Measurements from ENCODE around the gene SYPL2.
A peak's percentile ranks its signal among the peaks of the same experiment; 100 is the strongest.
"Not testable (repeated sequence)": the region's sequence is repeated elsewhere in the genome, so short reads cannot be mapped to it uniquely, and the experiment has no call there.

Gene SYPL2

DNA sequence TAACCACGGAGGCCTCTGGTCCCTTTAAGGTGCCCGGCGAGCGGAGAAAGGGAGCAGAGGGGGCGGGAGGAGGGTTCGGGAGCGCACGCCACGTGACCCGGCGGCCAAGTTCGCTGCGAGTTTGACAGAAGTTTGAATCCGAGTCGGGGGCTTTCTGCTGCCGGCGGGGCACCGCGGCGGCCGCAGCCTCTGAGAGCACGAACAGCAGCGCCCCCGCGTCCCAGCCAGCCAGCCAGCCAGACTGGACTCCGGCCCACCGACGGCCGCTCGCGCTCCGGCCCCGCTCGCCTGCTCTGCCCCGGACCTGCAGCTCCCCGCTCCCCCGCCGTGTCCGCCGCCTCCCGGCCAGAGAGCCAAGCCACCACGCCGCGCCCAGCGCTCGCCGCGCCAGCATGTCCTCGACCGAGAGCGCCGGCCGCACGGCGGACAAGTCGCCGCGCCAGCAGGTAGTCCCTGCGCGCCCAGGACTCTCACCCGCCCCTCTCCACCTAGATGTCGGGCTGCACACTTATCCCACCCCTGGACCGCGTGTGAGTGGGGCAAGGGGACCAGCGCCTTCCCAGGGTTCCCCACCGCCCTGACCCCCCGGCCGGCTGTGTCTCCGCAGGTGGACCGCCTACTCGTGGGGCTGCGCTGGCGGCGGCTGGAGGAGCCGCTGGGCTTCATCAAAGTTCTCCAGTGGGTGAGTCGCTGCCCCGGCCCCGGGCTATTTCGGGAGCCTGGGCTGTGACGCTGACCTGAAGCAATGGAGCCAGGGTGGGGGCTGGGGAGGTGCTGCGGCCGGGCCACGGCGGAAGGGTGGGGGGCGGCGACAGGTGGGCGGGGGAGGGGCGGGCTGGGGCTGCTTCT, at the start of gene SYPL2:
Gene SYPL2 (plus strand): TSS at position 95 of the 849 bp plus-strand sequence. CDS start 298 bp downstream, at position 393.
- DNase-seq: no peak

DNA sequence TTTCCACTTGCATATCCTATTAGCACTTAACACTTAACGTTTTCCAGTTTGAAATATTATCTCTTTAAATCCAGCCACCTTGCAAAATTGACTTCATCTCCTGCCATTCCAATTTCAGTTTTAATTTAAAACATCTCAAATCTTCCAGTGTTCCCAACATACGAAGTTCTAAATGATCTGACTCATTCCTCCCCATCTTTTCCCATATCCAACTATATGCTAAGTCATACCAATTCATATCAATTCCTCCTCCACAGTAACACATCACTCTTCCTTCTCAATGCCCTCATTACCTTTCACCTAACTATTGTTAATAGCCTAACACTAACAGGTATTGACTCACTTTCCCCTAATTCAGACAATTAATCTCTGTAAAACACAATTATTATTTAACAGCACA, 42.8 kb upstream of the SYPL2 start:
- DNase-seq: no peak

DNA sequence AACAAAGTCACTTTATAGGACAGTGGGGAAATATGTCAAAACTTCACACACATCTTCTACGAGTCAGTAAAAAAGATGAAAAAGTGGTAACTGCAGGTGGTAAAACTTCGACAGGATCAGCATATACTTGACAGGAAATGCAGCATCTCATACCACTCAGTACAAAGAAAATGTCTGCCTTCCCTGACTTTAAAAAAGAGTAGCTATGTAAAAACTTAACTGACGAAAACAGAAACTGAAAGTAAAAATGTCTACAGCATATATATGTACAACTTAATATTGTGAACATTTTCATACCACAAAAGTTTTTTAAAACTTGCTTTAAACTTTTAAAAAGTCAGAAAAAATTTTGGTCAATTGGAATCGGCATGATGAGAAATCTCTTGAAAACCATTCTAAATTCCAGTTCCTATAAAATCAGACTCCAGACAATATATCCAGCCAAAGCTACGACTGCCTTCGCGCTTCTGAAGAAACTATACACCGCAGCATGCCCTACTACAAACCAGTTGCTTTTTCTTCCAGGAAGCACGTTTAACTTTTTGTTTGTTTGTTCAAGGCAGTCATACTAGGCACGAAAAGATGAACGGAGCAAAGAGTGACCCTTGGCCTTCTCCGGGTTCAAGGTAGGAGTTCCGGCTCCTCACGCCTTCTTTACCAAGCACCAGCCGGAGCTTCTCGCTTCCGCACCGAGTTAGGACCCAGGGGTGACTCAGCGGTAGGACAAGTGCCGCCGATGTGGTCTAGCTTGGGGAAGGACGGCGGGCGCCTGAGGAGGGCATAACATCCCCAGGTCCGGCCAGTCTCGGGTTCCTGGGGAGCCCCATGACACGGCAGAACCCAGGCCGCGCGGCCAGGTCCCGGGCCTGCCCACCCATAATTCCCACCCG, 40.7 kb upstream of the SYPL2 start:
- peak; percentile 33 to 86 for DNase-seq

DNA sequence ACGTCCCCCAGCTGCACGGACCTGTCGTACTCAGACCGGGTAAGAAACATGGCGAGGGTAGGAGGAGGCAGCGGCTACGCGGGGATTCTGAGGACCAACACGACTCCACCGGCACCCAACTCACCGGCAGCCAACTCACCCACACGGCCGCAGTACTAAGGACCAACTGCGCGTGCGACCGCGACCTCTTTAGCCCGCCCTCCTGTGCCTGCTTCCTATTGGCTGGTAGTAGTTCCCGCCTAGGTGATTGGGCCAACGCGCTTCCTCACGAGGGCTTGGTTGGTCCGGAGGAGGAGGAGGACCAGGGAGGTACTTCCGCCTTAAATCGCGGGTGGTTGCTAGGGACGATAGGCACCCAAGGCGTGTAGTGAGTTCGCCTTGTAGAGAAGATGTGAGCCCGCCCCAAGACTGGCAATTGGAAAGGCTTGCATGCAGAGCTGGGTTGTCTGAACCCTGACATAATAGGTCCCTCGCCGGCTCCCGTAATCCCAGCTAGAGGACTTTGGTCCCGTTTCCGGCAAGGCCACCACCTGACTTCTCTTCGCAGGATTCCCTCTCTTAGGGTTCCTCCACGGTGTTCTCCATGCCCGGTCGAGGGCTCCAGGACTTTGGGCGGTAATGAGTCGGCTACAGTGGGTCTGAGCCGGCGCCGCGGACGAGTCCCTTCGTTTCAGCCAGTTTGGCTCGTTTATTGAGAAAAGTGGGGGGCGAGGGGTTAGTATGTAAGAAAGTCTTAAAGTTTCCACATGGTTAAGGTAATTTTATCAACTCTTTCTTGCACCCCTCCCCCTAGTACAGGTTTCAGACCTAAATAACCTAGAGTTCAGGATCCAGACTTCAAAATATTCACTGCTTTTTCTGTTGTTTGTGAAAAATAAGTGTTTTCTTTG, 39.8 kb upstream of the SYPL2 start, which contains the start of gene PSMA5:
Gene PSMA5 (minus strand): TSS at position 168 of the 890 bp plus-strand sequence. CDS start 118 bp downstream, at position 50.
- DNase-seq: peak; percentile 86 to 97

DNA sequence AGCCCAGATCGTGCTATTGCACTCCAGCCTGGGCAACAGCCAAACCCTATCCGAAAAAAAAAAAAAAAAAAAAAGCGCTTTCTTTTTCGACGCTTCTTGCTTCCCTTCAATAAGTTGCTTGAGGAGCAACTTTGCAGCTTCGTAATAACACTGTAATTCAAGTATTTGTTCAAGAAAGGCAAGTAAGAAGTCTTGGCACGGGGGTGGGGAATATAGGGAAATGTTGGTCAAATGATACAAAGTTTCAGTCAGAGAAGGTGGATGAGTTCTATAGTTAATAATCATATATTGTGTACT, 39.2 kb upstream of the SYPL2 start:
- DNase-seq: peak in 1 of 2 donors; percentile 5

DNA sequence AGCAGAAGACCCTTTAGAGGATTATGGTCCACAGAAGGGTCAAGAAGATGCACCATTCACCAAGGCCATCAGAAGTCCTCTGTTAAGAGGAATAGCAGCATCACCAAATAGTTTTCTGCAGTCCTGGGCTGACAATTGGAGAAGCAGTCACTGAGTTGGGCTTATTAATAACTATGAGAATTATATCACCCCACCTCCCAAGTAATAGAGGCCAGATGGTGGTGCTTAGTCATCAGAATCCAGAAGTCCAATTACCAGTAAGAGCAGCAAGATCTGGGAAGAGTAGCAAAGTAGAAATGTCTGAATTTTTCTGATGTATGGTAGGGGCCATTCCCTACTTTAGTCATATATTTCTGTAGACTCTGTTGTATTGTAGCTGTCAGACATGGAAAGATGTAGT, 34.0 kb upstream of the SYPL2 start:
- no peak for DNase-seq

DNA sequence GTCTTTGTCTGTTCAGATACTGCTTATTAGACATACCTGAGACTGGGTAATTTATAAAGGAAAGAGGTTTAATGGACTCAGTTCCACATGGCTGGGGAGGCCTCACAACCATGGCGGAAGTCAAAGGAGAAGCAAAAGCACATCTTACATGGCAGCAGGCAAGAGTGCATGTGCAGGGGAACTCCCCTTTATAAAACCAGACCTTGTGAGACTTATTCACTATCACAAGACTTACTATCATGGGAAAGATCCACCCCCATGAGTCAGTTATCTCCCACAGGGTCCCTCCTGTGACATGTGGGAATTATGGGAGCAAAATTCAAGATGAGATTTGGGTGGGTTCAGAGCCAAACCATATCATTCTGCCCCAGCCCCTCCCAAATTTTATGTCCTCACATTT, 33.0 kb upstream of the SYPL2 start:
- no peak for DNase-seq

DNA sequence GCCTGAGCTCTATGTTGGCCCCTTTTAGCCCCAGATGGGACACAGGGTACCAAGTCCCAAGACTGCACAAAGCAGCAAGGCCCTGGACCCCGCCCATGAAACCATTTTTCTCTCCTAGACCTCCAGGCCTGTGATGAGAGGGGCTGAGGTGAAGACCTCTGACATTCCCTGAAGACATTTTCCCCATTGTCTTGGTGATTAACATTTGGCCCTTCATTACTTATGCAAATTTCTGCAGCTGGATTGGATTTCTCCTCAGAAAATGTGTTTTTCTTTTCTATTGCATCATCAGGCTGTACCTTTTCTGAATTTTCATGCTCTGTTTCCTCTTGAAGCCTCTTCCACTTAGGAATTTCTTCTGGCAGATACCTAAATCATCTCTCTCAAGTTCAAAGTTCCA, 31.9 kb upstream of the SYPL2 start:
- DNase-seq: no peak

DNA sequence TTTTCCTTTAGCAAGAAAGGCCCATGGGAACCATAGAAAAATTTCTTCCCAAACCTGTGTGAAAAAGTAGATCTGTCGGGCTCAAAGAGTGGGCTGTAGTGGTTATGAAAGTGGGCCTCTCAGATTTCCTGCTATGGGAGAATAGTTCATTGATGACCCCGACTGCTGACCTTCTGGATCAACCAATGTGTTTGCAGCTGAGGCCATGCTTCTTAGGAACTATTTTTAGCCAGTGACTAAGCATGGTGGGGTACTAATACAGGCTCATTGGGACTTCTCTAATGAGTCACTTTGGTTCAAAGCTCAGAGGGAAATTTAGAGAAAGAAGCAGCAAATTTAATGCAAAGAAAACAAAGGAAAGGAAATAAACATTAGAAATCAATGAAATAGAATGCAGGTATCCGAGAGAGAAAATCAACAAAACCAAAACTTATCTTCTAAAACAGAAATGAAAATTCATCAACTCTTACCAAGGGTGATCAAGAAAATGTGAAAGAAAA, 27.5 kb upstream of the SYPL2 start:
- DNase-seq: no peak

DNA sequence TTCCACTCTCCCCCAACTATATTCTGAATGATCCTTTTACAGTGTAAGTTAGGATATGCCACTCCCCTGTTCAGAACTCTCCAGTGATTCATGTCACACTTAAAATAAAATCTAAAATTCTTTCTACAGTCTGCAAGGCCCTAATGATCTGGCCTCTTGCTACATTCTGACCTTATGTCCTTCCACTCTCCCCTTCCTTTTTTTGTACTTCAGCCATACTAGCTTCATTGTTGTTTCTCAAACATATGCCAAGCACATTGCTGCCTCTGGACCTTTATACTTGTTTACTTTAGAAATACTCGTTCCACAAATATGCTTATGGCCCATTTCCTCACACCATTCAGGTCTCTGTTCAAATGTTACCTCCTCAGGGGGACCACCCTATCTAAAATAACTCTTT, 25.3 kb upstream of the SYPL2 start:
- no peak for DNase-seq

DNA sequence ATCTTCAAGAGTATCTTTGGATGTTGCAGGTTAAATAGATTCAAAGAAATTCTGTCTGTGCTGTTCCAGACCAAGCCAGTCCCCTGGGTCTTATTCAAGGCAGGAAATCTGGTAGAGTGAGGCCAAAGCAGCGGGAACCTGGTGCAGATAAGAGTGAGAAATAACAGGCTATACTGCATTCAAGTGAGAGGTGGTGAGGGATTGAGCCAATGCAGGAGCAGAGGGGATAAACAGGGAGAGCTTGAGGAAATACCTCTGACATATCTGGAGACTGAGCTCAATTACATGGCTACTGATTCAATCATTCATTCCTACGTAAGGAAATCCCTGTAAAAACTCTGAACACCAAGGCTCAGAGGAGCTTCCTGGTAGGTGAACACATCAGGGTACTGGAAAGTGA, 22.9 kb upstream of the SYPL2 start:
- DNase-seq: no peak

DNA sequence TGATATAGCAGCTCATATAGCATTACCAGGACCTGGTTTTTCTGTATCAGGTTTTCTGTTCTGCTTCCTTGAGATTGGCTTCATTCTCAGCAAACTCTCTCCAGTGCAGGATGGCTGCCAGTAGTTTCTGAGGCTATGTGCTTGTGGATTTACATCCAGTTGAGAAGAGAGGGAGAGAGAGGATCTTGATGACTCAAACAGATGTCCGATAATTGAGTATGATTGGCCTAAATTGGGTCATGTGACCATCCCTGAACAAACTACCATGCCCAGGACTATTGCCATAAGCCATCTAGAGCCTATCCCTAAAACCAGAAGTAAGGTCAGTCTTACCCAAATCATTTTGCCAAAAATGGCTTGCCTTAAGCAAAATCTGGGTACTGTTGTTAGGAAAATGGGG, 22.0 kb upstream of the SYPL2 start:
- no peak for DNase-seq

DNA sequence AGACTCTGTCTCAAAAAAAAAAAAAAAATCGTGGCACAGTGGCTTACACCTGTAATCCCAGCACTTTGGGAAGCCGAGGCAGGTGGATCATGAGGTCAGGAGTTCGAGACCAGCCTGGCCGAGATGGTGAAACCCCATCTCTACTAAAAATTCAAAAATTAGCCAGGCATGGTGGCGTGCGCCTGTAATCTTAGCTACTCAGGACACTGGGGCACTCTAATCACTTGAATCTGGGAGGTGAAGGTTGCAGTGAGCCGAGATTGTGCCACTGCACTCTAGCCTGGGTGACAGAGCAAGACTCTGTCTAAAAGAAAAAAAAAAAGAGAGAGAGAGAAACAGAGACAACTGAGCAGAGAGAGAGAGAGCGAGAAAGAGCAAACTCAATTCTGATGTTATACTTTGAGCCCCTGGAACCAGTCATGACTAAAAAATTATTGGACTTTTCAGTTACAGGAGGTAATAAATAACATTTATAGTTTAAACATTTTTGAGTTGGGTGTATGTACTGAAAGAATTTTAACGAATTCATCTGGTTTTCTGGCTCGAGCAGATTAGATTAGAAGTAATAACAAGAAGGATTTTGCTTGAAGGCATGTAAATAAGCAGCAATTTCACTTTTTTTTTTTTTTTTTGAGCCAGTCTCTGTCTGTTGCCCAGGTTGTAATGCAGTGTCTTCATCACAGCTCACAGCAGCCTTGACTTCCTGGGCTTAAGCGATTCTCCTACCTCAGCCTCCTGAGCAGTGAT, 20.2 kb upstream of the SYPL2 start:
- DNase-seq: not testable (repeated sequence)

DNA sequence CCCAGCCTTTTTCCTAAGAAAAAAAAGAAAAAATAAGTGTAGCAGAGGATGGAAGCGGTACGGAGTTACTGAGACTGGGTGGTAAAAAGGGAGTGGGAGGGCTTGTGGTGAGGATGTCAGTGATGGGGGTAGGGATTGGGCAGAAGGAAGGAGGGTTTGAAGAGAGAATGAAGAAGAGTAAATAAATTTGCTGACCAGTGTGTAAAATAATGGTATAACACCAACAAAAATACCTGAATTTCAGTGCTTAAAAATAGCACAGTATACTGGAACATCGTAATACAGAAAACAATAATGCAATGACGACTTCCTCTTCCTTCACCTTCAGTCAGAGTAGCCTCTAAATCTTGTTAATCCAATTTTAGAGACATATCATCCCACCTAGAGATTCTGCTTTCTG, 18.8 kb upstream of the SYPL2 start:
- no peak for DNase-seq

DNA sequence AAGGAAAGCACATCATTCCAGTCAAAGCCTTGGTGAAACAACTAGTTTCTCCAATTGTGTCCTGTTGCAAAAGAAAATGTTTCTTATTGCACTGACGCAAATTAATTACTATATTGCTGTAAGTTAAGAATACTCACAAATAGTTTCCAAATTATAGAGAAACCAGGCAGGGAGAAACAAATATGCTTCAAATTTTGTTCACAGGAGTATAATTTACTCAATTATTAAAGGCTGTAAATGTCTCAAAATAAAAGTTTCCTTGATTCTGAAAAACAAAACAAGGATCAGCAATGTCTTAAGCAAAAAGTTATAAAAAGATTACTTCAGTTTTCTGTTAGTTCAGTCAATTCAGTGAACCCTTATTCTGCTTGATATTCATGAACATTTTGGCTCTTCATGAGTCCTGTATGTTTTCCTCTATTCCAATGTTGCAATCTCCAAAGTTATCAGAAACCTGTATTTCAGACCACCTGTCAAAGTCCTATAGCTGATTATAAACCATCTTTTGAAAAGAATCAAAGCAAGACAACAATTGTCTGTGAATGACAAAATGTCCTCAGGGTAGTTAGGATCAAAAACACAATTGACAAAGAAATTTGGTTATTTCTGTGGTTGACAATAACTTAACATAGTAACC, 11.7 kb upstream of the SYPL2 start:
- DNase-seq: no peak

DNA sequence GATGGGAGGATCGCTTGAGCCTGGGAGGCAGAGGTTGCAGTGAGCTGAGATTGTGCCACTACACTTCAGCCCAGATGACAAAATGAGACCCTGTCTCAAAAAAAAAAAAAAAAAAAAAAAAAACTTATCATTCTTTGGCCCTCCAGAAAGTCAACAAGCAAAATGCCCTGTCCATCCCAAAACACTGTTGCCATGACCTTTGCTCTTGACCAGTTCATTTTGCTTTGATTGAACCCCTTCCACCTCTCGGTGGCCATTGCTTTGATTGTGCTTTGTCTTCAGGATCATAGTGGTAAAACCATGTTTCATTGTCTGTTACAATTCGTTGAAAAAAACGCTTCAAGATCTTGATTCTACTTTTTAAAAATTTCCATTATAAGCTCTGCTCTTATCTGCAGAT, 8.5 kb upstream of the SYPL2 start:
- DNase-seq: no peak

DNA sequence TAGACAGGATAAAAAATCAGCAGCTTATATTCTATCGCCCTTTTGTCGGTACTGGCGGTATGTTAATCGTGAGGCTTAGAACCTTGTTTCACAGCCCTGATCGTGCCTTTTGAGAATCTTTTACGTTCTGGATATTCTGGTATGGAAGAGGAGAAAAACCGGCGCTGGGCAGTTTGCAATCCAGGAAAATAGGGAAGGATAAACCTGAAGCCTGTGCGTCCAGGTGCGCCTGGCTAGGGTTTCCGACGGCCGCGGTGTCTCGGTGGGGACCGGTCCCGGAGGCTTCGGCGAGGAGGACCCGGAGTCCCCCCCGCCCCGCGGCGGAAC, 258 bp upstream of the SYPL2 start:
- no peak for DNase-seq

DNA sequence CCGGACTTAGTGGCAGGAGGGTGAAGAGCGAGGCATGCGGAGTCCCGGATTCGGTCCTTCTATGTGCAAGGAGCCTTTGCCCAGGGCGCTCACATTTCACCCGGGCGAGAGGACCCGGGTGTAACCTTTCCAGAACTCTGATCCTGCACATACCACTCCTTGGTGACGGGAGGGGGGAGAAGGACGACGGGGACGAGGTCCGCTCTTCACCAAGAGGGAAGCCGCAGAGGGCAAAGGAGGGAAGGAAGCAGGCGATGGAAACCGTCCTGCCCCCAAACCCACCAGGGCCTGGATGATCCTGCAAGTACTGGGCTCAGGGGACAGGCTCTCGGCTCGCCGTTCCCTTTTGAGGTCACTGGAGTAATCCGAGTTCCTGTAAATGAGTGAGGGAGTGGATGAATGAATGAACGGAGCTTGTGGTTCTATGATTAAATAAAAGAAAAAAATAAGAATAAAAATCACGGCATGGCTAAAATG, 993 bp downstream of the SYPL2 start:
- no peak for DNase-seq

DNA sequence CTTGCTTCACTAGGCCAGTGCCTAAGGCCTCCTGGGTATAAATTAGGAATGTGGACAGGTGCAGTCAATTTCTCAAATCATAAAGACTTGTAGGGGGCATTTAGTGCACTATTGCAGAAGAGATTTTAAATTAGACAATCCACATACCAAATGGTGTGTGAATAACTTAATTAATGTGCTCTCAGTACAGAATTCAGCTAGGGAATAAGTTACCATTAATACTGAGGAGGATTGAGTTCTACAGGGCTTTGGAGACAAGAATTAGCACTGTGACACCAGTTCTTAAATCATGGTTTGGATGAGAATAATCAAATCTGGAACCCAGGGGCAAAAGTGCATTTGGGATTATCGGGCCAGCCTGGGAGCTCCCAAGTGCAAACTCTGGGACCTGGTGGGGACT, 1.7 kb downstream of the SYPL2 start:
- DNase-seq: no peak

DNA sequence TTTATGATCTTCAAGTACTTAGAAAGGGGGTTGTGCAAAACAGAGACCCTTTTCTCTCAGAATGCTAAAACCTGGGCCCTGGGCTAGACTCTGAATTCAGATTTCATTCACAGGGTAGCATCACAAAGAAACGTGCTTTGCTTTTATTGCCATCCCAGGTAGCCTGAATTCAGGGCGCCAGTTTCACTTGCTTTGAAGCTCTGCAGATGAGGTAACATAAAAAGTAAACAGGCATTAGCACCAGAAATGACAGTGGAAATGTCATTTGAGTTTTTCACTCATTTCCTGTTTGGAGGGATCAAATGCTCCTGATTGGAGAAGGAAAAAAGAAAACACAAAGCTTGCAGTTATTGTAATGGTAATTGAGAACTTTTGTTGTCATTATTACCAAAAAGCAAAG, 2.6 kb downstream of the SYPL2 start:
- no peak for DNase-seq

DNA sequence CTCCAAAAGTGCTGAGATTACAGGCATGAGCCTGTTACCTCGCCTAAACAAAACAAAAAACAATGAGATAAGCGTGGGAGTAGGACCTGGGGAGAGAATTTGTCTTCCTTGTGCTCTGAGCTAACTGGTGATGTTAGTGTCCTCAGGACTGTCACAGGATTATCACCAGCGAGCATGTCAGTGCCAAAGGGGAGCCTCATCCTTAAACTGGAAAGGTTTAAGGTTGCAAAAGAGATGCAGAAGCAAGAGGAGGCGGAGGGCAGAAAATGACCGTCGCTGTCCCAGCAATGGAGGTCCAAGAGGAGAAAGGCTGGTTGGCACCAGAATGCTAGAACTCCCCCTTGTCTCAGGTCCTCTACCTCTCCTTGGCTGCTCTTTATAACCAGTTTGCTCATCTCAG, 3.9 kb downstream of the SYPL2 start:
- DNase-seq: no peak

DNA sequence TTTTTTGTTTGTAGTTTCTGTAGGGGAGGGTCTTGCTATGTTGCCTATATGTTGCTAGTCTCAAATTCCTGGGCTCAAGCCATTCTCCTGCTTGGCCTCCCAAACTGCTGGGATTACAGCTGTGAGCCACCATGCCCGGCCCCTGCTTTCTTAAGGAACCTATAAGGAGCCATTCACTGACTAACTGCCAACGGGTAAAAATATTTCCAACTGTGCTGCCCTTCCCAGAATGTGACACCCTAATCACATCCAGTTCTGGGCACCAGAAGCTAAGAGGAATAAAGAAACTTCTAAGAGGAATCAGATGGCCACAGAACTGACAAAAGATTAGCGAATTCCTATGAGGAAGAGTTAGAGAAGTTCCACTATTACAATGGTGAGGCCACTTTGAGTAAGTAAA, 6.4 kb downstream of the SYPL2 start:
- no peak for DNase-seq
